ENCODE data around the gene RAB14. TPM values are rescaled to one million over a fixed set of nuclear protein-coding genes. Genes with fewer than 3 reads are reported as not detected.

The RAB14 gene
- polyA plus RNA-seq, 1 of the 3 experiments (the other 2 are of a cell fraction), result 17.4 TPM

DNA sequence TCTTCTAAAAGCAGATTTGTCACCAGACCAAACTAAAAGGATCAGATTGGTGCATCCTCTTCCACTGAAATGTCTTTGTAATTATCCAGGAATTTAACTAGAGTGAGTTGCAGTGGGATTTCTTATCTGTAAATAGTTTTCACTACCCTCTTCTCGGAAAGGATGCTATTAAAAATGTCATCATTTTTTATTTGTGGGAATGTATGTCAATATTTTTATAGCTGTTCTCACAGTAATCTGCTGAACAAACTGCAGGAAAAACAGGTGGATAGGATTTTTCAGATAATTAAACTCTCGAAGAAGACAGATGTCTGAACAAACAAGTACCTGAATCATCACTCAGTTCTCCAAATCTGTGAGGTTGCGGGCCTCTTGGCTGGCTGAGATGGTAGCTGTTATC, 62.7 kb downstream of the RAB14 start (continued):
- TF ChIP-seq, protein P1, sequence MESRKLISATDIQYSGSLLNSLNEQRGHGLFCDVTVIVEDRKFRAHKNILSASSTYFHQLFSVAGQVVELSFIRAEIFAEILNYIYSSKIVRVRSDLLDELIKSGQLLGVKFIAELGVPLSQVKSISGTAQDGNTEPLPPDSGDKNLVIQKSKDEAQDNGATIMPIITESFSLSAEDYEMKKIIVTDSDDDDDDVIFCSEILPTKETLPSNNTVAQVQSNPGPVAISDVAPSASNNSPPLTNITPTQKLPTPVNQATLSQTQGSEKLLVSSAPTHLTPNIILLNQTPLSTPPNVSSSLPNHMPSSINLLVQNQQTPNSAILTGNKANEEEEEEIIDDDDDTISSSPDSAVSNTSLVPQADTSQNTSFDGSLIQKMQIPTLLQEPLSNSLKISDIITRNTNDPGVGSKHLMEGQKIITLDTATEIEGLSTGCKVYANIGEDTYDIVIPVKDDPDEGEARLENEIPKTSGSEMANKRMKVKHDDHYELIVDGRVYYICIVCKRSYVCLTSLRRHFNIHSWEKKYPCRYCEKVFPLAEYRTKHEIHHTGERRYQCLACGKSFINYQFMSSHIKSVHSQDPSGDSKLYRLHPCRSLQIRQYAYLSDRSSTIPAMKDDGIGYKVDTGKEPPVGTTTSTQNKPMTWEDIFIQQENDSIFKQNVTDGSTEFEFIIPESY (IDR thresholded peaks at IDR 0.05; ENCODE audit: borderline replicate concordance, low read depth), result no peak

DNA sequence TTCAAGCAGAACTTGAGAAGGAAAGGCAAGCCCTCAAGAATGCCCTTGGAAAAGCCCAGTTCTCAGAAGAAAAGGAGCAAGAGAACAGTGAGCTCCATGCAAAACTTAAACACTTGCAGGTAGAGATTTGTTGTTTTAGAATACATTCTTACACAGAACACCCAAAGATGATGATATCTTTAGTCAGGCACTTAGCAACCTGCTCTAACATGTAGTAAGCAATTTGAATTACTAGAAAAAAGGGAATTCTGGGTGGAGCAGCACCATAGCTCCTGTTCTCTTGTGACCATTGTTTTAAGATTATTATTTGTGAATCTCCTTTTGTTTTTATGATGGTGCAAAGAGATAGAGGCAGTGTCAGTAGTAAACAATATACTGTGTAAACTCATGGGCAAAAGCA, 63.1 kb downstream of the RAB14 start:
- ChIA-PET POLR2A (interaction anchor here (0.6 kb wide), 1 partner anchor 23 kb away, joined by 3 read pairs; no protein-coding TSS in a partner anchor), CTCF (interaction anchor here (0.8 to 1.7 kb wide), 3 partner anchors 17 to 153 kb away, joined by 3 to 4 read pairs (median 3); no protein-coding TSS in a partner anchor)
- Histone ChIP-seq H3K27me3 (ENCODE audit: insufficient read depth) (no peaks in the 10 kb centered on the region), H3K9me2 (no peaks in the 10 kb centered on the region), H3K36me3 (replicated peaks in 1 of 2; ENCODE audit: control insufficient read depth in 1 of 2, insufficient read depth in 2 of 2, low read length in 1 of 2) (peaks cover 46 to 57% of the 10 kb centered on the region in 2 experiments), H3K4me3 (ENCODE audit: low read depth in 2 of 2, low read length in 1 of 2) (no peak overlapping the region), H3F3A (replicated peaks; ENCODE audit: insufficient read depth) (no peaks in the 10 kb centered on the region), H3K4me1 (ENCODE audit: control insufficient read depth in 1 of 2, insufficient read depth in 2 of 2, low read depth in 1 of 2, low read length in 1 of 2) (no peaks in the 10 kb centered on the region; a peak in 1 of 4 replicates), H4K20me1 (ENCODE audit: insufficient read depth) (no peaks in the 10 kb centered on the region), H3K4me2 (no peak overlapping the region), H2AFZ (ENCODE audit: low read depth) (no peak overlapping the region), H3K9me3 (no peaks in the 10 kb centered on the region), H3K27ac (ENCODE audit: low read depth in 2 of 2, low read length in 1 of 2) (no peak overlapping the region), H3K9ac (no peak overlapping the region), H3K79me2 (ENCODE audit: insufficient read depth) (no peaks in the 10 kb centered on the region)
- TF ChIP-seq MXI1 (IDR thresholded peaks at IDR 0.05; ENCODE audit: low read depth, low read length) (no peak), YY1 (IDR thresholded peaks at IDR 0.05; ENCODE audit: low read depth) (no peak)
- DNase-seq, result no peak

GRCh38 chr9:121135642-121136041, 66.0 kb downstream of the RAB14 start:
- Histone ChIP-seq H3K4me3 (ENCODE audit: low read depth in 2 of 2, low read length in 1 of 2) (no peak overlapping the region), H3K9me2 (no peaks in the 10 kb centered on the region), H3K4me2 (no peak overlapping the region), H4K20me1 (ENCODE audit: insufficient read depth) (no peaks in the 10 kb centered on the region), H3K79me2 (ENCODE audit: insufficient read depth) (peaks cover 3% of the 10 kb centered on the region; the same call in 1 of the 2 replicates), H3K27me3 (ENCODE audit: insufficient read depth) (no peaks in the 10 kb centered on the region), H3K27ac (ENCODE audit: low read depth in 2 of 2, low read length in 1 of 2) (no peak overlapping the region), H2AFZ (ENCODE audit: low read depth) (no peak overlapping the region), H3K9ac (no peak overlapping the region), H3K4me1 (ENCODE audit: control insufficient read depth in 1 of 2, insufficient read depth in 2 of 2, low read depth in 1 of 2, low read length in 1 of 2) (no peaks in the 10 kb centered on the region; a peak in 1 of 4 replicates), H3F3A (replicated peaks; ENCODE audit: insufficient read depth) (no peaks in the 10 kb centered on the region), H3K36me3 (replicated peaks in 1 of 2; ENCODE audit: control insufficient read depth in 1 of 2, insufficient read depth in 2 of 2, low read length in 1 of 2) (peaks cover 18 to 29% of the 10 kb centered on the region in 2 experiments), H3K9me3 (no peaks in the 10 kb centered on the region)
- ChIA-PET POLR2A (interaction anchor here (1.0 kb wide), 1 partner anchor 14 kb away, joined by 3 read pairs; no protein-coding TSS in a partner anchor), CTCF (interaction anchor here (1.1 to 1.2 kb wide), 2 partner anchors 9 to 77 kb away, joined by 3 read pairs; no protein-coding TSS in a partner anchor)
- TF ChIP-seq RAD21 (IDR thresholded peaks at IDR 0.05; ENCODE audit: low read length) (no peak), POLR2AphosphoS5 (IDR thresholded peaks at IDR 0.05; ENCODE audit: low read depth, low read length) (no peak), TEAD4 (IDR thresholded peaks at IDR 0.05; ENCODE audit: borderline replicate concordance, insufficient read depth) (no peak), RFX5 (IDR thresholded peaks at IDR 0.05; ENCODE audit: low read length) (no peak), RXRA (IDR thresholded peaks at IDR 0.05; ENCODE audit: borderline replicate concordance, low read depth) (no peak), FOSL2 (IDR thresholded peaks at IDR 0.05; ENCODE audit: borderline replicate concordance, low read depth) (no peak), USF2 (IDR thresholded peaks at IDR 0.05; ENCODE audit: borderline replicate concordance, low read depth, low read length) (no peak), RCOR1 (IDR thresholded peaks at IDR 0.05; ENCODE audit: low read length) (no peak), FOXM1 (IDR thresholded peaks at IDR 0.05; ENCODE audit: low read depth) (no peak), GATA2 (CRISPR knock-in tag; IDR thresholded peaks at IDR 0.05) (no peak), EP300 (IDR thresholded peaks at IDR 0.05; ENCODE audit: borderline replicate concordance in 1 of 2, low read depth in 1 of 2, low read length in 1 of 2) (no peak), MEF2A (IDR thresholded peaks at IDR 0.05; ENCODE audit: borderline replicate concordance, low read depth) (no peak), NFIC (IDR thresholded peaks at IDR 0.05; ENCODE audit: borderline replicate concordance) (no peak), ELF1 (IDR thresholded peaks at IDR 0.05) (no peak)
- TF ChIP-seq, protein P2, sequence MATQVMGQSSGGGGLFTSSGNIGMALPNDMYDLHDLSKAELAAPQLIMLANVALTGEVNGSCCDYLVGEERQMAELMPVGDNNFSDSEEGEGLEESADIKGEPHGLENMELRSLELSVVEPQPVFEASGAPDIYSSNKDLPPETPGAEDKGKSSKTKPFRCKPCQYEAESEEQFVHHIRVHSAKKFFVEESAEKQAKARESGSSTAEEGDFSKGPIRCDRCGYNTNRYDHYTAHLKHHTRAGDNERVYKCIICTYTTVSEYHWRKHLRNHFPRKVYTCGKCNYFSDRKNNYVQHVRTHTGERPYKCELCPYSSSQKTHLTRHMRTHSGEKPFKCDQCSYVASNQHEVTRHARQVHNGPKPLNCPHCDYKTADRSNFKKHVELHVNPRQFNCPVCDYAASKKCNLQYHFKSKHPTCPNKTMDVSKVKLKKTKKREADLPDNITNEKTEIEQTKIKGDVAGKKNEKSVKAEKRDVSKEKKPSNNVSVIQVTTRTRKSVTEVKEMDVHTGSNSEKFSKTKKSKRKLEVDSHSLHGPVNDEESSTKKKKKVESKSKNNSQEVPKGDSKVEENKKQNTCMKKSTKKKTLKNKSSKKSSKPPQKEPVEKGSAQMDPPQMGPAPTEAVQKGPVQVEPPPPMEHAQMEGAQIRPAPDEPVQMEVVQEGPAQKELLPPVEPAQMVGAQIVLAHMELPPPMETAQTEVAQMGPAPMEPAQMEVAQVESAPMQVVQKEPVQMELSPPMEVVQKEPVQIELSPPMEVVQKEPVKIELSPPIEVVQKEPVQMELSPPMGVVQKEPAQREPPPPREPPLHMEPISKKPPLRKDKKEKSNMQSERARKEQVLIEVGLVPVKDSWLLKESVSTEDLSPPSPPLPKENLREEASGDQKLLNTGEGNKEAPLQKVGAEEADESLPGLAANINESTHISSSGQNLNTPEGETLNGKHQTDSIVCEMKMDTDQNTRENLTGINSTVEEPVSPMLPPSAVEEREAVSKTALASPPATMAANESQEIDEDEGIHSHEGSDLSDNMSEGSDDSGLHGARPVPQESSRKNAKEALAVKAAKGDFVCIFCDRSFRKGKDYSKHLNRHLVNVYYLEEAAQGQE (IDR thresholded peaks at IDR 0.05; ENCODE audit: low read depth, low read length), result no peak
- TF ChIP-seq, protein P3, sequence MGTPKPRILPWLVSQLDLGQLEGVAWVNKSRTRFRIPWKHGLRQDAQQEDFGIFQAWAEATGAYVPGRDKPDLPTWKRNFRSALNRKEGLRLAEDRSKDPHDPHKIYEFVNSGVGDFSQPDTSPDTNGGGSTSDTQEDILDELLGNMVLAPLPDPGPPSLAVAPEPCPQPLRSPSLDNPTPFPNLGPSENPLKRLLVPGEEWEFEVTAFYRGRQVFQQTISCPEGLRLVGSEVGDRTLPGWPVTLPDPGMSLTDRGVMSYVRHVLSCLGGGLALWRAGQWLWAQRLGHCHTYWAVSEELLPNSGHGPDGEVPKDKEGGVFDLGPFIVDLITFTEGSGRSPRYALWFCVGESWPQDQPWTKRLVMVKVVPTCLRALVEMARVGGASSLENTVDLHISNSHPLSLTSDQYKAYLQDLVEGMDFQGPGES (IDR thresholded peaks at IDR 0.05; ENCODE audit: low read depth, low read length), result no peak
- DNase-seq, result no peak
- WGBS (ENCODE audit: low lambda C conversion rate), result 92% methylated on average over 2 of the region's 2 CpGs

All from SK-N-SH (cell line).